Suppressor macrophage (primary cell): Measurements from ENCODE around the gene PLAC1.

Experiments used
- DNase-seq, 4 experiments: peaks; one replicate each; pipeline ENCODE4 v3.0.0-alpha.2; 2020 to 2022

The PLAC1 gene

DNA sequence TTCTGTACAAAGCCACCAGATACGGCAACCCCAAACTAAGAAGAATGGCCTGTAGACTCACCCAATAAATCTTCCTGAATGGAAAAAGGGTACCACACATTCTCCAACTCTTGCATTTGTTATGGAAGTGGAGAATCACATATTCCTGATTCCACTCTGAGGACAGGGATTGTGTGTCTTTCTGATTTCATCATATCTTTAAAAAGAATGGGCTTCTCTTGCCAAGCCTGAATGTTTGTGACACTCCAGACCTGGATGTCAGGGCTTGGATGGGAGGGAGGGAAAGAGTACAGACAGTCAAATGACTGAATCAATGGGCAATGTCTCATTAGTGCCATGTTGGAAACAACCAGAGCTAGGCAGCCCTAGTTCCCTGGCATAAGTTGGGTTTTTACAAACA, 77.4 kb downstream of the PLAC1 start:
- DNase-seq = no peak

DNA sequence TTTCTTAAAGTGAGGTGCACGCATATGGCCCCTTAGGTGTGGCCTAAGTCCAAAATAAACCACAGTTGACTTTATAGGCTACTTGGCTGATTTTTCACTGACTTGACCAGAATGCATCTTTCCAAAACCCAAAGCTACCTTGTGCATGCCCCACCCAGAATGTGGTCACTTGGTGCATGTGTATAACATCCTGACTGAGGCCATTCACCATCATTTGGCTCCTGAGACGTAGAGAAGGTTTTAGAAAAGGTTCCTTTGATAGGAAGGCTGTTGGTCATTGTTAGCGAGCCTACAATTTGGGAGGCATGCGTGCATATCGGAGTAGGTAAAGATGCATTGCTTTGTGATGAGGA, 84.6 kb downstream of the PLAC1 start:
- DNase-seq = no peak

DNA sequence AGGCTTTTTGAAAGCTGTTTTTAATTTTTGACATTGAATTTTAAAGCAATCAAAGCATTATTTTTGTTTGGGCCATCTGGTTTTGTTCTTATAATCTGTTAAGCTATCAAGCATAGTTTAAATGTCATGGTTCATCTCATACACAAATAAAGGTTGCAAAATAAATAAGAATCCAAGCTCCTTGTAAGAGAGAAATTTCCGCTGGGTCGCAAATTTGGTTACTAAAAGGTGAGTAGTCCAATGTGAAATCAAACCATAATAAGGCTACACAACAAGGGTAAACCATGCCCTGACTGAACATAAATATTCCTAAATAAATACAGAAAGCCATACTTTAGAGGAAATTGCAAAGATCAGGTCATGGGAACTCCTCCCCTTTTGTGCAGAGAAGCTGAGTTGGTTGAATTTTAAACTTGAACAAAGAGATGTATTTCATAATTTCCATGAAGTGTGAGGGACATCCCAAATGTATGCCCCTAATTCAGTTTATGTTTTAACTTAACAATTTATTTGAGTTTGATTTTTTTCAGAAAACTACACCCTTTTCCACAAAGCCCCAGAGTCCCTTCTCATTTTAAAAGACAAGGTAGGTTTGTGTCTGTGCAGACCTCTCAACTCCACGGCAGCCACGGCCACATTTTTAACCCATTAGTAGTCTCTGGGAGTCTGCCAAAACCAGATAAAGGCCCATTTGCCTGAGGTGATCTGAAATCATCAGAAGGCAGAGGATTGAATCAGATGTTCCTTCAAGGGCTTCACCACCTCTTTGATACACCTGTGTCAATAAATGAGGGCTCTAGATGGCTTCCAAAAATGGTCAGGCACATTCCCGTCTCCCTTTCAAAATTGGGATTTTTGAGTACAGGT, 85.2 kb downstream of the PLAC1 start:
- no peak for DNase-seq

DNA sequence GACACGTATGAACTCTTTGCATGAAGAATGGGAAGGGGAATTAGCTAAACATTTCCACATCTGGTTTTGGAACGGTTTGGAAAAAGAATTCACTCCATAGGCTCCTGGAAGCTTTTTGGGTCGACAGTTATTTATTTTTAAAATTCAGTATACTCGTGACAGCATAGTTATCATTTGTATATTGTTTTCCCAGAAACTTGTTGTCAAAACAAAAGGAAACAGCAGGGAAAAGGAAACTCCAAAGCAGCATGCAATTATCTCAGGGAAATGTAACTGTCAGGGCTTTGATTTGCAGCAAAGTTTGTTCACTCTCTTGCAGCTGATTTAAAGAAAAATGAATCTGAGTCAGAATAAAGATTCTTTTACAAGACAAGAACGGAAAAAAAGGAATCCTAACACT, 86.5 kb downstream of the PLAC1 start:
- DNase-seq = no peak

DNA sequence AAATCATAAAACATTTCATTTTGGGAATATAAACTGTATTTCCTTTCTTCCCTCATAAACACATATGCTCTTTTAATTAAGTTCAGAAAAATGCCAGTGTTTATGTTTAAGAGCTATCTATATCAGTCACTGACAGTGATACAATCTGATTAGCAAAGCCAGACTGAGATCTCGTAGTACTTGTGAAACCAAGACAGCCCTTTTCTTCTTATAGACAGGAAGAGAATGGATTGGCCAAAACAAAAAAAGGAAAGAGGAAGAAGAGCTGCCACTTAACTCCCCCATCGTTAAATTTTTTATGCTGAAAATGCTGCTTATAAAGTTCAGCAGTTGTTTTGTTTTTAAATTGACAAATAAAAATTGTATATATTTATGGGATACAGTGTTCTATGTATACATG, 87.4 kb downstream of the PLAC1 start:
- peak; percentile 4 to 53 (median 32) for DNase-seq

DNA sequence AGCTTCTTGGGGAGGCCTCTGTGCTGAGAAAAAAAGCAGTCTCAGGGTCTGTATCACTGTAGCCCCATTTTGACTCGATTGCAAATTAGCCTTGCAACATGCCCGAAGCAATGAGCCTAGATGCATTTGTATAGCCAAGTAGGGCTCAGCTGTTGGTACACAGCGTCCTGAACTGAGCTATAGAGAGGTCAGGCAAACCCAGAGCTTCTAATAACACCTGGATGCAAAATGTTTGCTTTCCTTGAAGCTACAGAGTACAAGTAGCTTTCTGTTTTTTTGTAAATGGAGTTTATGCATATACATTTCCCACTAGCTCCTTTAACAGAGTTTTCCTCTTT, 87.8 kb downstream of the PLAC1 start:
- no peak for DNase-seq

DNA sequence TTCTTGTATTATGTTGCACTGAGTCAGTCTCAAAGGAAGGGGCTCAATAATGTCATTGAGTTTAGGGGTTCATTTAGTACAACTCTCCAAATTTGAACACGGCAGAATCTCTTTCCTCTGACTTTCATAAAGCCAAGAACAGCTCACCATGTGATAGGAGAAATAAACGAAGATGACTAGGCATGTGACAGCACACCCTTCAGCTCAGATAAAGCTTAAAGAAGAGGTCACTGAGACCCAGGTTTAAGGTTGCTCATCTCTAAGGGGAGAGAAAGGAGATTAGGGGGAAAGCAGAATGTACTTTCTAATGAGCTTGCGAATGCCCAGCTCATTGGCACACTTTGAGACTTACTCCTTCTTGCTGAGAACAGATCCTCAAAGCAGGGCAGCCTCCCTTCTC, 89.0 kb downstream of the PLAC1 start:
- DNase-seq = no peak

DNA sequence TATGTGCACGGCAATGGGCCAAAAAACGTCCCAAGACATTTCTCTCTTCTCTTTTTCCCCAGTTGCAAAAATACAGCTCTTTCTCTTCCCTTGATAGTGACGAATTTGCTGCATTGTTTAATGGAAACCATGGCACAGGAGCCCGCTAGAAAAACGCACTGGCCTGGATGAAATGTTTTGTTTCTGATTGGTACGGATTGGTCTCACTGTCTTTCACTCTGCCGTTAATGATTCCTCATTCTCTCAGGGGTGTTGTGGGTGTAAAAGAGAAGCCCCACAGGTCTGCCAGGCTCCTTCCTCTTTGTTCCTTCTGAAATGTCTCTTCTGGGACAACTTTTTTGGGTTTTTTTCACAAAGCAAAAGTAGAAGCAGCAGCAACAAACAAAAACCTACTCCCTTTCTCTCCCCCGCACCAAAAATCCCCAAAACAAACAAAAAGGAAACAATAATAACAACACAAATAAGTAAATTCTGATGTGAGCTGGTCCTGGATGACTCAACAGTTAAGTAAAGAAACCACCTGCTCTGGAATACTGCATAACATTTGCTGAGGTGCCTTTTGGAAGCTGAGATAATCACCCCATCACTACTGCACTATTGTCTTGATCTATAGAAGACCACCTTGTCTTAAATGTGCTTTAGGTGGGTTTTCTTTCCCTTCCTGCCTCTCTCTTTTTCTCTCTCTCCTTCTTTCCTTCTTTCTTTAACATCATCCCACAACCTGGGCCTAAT, 89.8 kb downstream of the PLAC1 start:
- DNase-seq = no peak

DNA sequence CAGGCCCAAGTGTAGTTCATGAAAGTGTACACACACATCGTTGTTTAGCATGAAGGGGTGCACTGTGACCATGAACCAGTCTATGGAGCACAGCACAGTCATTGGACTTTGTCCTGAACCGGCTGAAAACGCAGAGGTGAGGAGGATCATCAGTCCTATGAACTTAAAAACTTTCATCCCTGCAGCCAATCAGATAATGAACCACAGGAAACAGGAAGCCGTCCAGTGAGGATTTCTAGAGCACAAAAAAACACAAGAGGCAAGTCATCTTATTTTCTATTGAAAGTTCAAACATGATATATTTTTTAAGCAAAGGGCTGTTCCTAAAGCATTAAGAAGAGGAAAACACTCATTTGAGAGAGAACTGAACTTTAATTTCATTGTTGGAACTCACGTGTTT, 91.8 kb downstream of the PLAC1 start:
- DNase-seq = no peak

DNA sequence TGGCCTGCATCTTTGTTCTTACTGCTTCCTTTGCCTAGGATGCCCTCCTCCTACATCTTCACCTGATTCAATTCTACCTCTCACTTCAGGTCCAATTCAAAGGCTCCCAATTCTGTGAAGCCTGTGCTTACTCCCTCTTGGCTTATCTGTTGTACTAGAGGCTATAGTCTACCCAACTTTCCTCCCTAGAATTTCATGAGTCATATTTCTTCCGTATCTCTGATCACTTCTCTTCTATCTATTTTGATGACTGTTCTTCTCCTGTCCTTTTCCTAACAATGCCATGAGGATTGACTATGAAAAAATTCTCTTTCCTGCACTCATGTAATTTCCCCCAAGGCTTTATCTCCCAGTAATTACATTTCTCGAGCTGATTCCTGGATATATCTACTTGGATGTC, 96.3 kb downstream of the PLAC1 start:
- no peak for DNase-seq

DNA sequence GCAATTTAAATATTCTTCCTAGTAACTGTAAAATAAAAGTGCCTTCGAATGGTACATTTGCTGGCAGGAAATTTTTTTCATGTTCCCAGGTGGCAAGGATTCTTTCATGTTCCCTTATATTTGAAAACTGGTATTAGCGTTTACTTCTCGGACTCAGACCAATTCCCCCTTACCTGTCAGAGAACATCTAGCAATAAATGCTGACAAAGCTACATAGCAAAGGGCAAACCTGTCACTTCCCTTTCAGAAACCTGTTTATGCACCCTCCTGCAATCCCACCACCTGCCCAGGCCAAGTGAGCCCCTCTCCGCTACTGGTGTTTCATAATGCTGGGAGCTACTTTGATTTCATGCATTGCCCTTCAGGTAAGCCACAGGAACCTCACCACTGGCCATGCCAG, 100.1 kb downstream of the PLAC1 start:
- DNase-seq = no peak

DNA sequence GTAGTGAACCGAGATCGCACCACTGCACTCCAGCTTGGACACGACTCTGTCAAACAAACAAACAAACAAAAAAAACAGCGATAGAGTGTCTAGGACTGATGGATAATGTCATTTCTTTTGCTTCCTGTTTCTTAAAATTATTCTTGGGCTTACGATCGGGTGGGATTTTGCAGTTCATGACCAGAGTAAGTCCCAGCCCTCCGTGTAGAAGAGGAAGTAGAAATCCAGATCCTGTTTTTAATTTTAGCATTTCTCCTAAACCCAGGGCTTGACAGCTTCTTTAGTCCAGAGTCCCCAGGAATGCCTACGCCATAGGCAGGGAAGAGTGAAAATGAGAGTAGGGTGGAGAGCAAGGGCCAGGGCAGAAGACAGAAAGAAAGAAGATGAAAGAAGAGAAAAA, 104.0 kb downstream of the PLAC1 start:
- DNase-seq = peak; percentile 16 to 64 (median 44)

DNA sequence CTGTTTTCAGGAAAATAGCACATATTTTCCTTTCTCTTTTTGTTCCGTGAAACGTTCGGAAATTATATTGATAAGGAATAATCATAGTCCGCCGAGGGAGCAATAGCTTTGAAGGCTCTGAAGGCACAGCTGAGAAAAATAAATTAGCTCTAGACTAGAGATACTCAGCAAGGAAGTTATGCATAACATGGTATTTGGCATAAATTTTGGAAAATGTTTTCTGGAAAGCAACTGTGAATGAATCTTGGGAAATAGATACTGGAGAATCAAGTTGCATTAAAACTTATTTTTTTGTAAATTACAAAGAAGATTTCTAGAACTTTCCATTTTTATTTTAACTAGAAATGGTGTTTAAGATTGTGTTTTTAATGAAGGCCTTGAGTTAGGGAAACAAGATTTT, 105.9 kb downstream of the PLAC1 start:
- no peak for DNase-seq

DNA sequence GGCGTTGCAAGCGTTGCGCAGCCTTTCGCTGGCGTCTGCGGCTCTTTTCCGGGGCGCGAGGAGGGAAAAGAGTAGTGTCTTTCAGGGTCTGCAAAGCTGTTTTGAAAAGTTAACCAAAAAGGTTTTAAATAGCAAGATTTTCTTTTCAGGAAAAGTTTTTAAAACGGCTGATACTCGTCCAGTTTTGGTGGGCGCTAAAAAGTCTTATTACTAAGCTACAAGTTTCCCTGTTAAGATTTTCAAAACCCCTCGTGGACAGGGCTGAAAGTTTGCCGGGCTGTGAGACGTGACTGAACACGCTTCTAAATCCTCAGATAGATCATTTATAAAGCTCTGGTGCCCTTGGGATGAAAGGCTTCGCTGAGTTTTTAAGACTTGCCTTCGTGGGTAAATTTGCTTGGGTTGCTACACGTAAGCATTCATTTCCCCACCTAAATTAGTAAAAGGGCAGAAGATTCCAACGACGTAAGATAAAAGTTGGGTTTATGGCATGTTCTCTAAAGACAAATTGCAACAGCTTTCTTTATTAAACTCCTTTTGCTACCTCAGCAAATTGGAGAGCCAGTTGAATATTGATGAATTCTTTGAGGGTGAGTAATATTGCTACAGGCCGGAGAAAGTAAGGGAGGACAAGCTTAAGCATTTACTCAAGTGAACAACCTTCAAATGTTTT, 106.8 kb downstream of the PLAC1 start:
- no peak for DNase-seq

DNA sequence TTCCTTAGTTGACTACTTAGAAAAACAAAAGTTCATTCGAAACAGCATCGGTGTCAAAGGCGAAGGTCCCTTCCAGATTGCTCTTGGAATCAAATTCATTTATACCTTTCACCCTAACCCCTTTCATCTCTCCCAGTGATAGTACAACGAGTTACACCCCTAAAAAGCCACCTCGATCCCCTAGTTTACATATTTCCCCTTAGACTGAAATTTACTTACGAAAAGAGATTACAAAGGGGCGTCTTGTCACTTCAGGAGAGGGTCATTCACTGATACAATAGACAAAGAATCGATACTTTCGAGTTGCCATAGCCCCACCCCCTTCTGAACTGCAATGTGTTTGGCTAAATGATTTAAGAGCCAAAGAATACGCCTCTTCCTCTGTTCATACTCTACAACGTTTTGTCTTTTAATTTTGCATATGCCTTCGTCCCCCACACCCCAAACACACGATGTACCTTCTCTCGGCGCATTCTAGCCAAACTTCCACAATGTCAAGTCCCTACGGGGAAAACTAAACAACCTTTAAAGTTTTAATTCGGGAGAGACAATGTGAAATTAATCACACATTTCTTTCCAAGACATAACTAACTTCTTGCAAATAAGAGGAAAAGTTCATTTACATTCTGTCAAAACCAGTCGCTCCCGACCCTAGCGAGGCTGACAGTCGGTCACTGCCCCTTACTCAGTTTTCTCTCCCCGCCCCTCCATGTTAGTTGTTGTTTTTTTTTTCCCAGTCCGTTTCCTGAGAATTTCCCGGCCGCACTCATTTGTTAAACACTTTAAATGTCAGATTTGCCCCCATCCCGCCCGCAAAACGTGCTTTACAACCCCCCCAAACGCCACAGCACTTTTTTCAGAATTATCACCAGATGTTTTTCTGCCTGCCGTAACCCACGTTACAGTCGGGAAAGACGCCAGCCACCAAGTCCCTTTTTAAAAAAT, 109.7 kb downstream of the PLAC1 start:
- peak in 3 of 4 experiments; percentile 5 to 33 (median 9) for DNase-seq

DNA sequence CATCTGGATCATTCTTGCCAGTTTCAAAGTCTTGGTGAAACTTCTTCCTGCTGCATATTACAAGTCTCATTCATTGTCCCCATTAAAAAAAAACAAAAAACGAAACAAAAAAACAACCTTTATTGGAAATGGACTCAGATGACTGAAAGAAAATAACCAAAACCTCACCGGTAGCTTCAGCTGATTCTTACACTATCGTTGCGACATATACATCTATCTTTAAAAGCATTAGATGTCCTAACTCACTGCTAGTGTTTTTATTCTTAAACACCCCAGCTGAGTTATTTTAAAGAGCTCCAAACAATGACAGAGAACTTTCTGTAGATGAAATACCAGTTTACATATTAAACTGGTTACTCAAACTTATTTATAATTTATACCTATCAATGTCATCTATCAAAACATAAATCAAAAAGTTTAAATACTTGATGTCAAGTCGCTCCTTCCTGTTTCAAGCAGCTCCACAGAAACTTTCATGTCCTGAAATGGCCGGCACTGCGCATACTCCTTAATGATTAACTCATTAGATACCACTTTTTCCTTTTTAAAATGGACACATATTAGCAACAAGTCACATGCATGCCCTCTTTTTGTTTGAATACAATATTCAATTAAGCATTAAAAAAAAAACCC, 111.1 kb downstream of the PLAC1 start:
- peak in 3 of 4 experiments; percentile 3 to 29 (median 26) for DNase-seq

DNA sequence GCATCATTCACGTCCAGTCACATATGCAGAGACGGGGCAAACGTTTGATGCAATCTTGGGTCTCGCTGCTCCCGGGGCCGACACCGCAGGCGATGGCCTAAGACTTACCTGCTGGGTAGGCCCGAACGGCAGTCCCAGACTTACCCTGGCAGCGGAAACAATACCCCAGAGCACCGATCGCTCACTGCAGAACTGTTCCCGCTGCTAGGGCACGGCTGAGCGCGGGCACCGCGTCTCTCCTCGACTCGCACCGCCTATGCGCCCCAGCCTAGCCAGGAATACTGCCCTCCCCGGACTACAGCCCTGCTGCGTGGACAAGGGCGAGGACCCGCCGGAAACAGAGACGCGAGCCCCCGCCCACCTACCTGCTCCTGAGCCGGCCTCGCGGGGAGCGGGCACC, 112.1 kb downstream of the PLAC1 start:
- no peak for DNase-seq

DNA sequence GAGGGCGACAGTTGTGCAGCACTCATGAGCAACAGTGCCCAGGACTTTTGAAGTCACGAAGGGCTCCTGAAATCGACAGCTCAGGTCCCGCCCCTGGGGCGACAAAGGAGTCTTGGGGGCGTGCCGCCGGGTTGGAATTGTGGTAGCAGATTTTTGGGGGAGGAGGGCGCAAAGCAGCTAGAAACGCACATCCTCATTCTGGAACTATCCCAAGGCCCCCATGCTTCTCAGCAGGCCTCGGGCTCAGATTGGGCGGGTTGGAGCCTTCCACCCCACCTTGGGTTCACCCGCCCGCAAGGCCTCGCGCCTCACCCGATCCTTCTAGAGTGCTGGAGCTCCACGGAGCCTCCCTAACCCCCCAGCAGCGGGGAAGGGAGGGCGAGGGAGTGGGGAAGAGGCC, 112.8 kb downstream of the PLAC1 start:
- DNase-seq = no peak

DNA sequence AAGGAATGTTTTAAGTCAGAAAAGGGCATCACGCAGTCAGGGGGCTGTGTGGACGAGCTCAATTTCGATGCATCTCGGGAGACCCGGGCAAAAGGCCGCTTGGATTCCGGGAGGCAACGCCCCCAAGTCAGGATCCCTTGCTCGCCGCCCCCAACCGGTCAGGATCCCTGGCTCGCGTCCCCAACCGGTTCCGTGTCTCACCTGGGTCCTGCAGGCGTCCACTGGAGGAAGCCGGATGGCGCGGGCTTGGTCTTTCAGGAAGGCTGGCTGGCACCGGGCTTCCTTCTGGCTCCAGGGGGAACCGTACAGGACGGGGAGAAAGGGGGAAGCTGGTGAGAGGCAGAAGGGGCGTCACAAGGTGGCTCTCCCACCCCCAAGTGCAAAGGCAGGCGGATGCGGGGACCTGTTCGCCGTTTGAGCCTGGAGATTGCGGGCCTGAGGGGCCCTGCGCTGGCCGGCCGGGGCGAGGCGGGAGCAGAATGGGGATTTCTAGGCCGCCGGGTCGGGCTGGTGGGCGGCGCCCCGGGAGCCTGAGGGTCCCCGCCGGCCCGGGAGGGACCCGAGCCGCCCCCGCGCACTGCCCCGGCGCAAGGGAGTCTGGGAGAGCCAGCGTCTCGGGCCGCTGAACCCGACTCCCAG, 113.6 kb downstream of the PLAC1 start:
- peak in 1 of 4 experiments; percentile 13 for DNase-seq

DNA sequence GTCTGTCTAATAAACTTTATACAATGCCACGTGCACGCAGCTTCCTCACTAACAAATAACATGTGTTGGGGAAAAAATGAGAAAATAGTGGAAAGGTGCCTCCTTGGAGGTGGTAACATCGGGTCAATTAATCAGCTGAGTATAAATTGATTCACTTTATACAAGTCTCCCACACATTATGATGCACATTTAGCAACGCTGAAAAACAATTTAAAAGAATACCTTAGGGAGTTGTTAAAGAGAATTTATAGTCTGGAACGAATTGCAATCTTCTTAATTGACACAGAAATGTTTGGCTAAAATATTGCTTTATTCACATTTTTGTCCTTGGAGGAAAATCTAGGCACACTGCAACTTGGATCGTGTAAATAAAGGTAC, 114.1 kb downstream of the PLAC1 start:
- DNase-seq = no peak

DNA sequence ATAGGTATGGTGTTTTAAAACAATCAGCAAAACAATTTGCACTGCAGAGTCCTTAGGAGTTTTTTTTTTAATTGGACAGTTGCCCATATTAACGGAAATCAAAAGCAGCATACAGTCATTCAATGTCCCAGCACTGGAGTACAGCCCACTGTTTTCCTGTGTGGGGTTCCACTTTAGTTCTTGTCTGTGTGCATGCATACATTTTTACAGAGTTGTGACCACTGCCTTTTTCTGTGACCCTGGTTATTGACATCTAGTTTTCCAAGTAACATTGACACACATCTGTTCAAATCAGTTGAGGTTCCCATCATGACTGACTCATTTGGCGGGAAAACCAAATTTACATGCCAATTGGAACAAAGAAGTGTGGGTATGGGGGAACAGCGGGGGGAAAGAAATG, 115.0 kb downstream of the PLAC1 start:
- no peak for DNase-seq

DNA sequence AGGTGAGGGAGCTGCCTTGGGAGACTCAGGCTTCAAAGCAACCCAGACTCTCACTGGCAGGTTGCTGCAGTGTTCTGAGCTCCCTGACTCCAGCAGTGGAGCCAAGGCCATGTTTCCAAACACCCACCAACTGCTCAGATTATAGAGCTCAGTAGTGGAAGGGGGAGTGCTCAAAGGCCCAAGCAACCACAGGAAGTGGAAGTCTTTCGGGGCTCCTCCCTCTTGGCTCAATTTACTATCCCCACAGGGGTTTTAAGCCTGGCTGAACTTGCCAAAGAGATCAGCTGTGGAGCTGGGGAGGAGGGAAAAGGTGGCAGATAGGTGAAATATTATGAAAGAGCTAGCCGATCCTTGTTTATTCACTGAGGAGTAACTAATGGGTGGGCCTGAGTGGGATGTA, 115.8 kb downstream of the PLAC1 start:
- DNase-seq = no peak
